Smooth muscle cell (in vitro differentiated cells): ENCODE data around the gene CHAC1. TPM values are rescaled to one million over a fixed set of nuclear protein-coding genes. Genes with fewer than 3 reads are reported as not detected.

ENCODE experiments used
- DNase-seq: peaks from one replicate; lab custom pipeline; 2025; ENCODE audit not compliant: unreplicated experiment; lab: John Stamatoyannopoulos, UW
- H2AFZ ChIP-seq: fragments of 200-600 bp; sonication (generic); 2 replicates; pipeline ENCODE4 v1.6.0; 2016; ENCODE audit warnings: antibody characterized with exemption, low read depth, mild to moderate bottlenecking
- H3F3A ChIP-seq: fragments of 200-600 bp; sonication (generic); 2 replicates; pipeline ENCODE4 v1.6.0; 2017; ENCODE audit warnings: antibody characterized with exemption, low read depth
- H3K27ac ChIP-seq: fragments of 200-600 bp; sonication (generic); 2 replicates; pipeline ENCODE4 v1.5.1; 2016; ENCODE audit warnings: low read depth, mild to moderate bottlenecking
- H3K27me3 ChIP-seq: fragments of 200-600 bp; sonication (generic); 2 replicates; pipeline ENCODE4 v1.6.1; 2016; ENCODE audit warnings: low read depth, mild to moderate bottlenecking
- H3K36me3 ChIP-seq: fragments of 200-600 bp; sonication (generic); 2 replicates; pipeline ENCODE4 v1.5.1; 2016; ENCODE audit warnings: low read depth
- H3K4me1 ChIP-seq: fragments of 200-600 bp; sonication (generic); 2 replicates; pipeline ENCODE4 v1.5.1; 2016; ENCODE audit warnings: low read depth
- H3K4me2 ChIP-seq: fragments of 200-600 bp; sonication (generic); 2 replicates; pipeline ENCODE4 v1.6.0; 2016; ENCODE audit warnings: mild to moderate bottlenecking
- H3K4me3 ChIP-seq: fragments of 200-600 bp; sonication (generic); 2 replicates; pipeline ENCODE4 v1.5.1; 2016; ENCODE audit warnings: mild to moderate bottlenecking
- H3K79me2 ChIP-seq: fragments of 200-600 bp; sonication (generic); 2 replicates; pipeline ENCODE4 v1.6.0; 2016; ENCODE audit warnings: low read depth, mild to moderate bottlenecking
- H3K9ac ChIP-seq: fragments of 200-600 bp; sonication (generic); 2 replicates; pipeline ENCODE4 v1.6.0; 2016; ENCODE audit warnings: low read depth
- H3K9me3 ChIP-seq: fragments of 200-600 bp; sonication (generic); replicated peaks from 2 replicates; pipeline ENCODE4 v1.5.1; 2016; ENCODE audit warnings: low read depth
- H4K20me1 ChIP-seq: fragments of 200-600 bp; sonication (generic); 2 replicates; pipeline ENCODE4 v1.6.0; 2016; ENCODE audit warnings: low read depth
- WGBS: methylation state at CpG from one replicate; pipeline ENCODE4 v1.1.7; 2016; ENCODE audit warnings: low lambda C conversion rate; 5-methylcytosine and 5-hydroxymethylcytosine counted together
- polyA plus RNA-seq: library from polyadenylated mRNA; unstranded; fragments of >200 nt; fragmentation: Nextera tagmentation; extraction: Ambion mirVana; gene quantifications from 2 replicates; pipeline ENCODE4 v1.2.1, GENCODE V29; 2016
- small RNA-seq: library from RNA; depleted of rRNA; stranded (forward); fragments of <200 nt; gene quantifications from one replicate; pipeline ENCODE3, GENCODE V24; 2014
- total RNA-seq: library from RNA; depleted of rRNA; stranded (reverse); fragments of >200 nt; gene quantifications from 2 replicates; pipeline ENCODE4 v1.2.3, GENCODE V29; 2014
- TF ChIP-seq, protein P1 (sequence below): fragments of 200-600 bp; sonication (generic); IDR thresholded peaks from 2 replicates; pipeline ENCODE4 v1.5.1; 2017; ENCODE audit warnings: borderline replicate concordance, mild to moderate bottlenecking, antibody characterized with exemption; ENCODE audit not compliant: insufficient read depth, poor library complexity, severe bottlenecking

The CHAC1 gene
- total and polyA plus RNA-seq, 2 experiments from 2014 or later: 29.6 to 31.5 TPM

DNA sequence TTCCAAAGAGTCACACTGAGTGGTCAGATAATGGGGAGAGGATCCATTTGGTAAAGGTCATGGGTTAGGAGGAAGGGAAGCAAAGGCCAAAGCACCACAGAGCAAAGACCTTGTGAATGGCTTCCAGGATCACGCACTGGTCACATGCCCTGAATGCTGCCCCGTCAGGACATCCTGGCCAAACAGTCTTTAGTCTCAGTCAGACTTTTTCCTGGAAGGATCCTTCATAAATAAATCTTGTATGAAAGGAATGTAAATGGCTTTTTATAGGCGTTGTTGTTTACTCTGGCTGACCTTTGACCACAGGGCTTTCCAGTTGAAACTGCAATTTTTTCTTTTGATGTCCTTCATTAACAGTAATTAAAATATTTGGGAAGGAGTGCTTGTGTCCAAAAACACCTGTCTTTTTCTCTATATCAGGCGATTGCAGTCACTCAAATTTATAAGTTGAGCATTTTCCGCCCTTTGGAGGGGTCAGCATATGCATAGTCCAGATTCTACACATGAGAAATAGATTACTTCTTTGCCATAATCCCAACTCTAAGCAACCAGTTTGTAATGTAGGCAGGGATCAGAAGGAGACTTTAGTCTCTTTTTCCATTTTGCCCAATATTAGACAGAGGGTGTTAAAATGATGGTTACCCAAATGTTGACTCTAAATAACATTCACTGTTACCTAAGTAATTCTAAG, 48.4 kb downstream of the CHAC1 start:
- H3K27ac ChIP-seq: no peak overlapping the region

DNA sequence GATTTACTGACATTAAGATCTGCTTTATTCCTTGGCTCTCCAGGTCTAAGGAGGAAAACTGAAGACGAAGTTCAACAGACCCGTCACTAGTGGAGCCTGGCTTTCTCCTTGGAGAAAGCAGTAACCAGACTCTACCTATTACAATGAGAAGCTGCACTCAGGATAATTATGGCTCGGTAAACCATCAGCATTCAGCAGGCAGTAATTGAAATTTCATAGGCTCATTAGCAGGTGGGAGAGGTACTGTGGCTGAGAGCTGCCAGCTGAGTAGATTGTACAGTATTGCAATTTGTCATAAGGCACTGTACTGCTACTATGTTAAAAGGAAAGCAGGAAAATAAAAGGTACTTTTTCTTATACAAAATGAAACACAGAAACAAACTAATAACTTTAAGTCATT, 51.2 kb downstream of the CHAC1 start:
- peaks cover 25% of the 10 kb centered on the region for H4K20me1 ChIP-seq
- H3K4me1 ChIP-seq: no peaks in the 10 kb centered on the region
- H3K9ac ChIP-seq: no peak overlapping the region
- H2AFZ ChIP-seq: no peak overlapping the region
- no peaks in the 10 kb centered on the region for H3K79me2 ChIP-seq
- H3K9me3 ChIP-seq: no peaks in the 10 kb centered on the region
- H3K27me3 ChIP-seq: no peaks in the 10 kb centered on the region
- H3F3A ChIP-seq: peaks cover 4% of the 10 kb centered on the region
- no peak overlapping the region for H3K4me3 ChIP-seq
- TF ChIP-seq, protein P1, sequence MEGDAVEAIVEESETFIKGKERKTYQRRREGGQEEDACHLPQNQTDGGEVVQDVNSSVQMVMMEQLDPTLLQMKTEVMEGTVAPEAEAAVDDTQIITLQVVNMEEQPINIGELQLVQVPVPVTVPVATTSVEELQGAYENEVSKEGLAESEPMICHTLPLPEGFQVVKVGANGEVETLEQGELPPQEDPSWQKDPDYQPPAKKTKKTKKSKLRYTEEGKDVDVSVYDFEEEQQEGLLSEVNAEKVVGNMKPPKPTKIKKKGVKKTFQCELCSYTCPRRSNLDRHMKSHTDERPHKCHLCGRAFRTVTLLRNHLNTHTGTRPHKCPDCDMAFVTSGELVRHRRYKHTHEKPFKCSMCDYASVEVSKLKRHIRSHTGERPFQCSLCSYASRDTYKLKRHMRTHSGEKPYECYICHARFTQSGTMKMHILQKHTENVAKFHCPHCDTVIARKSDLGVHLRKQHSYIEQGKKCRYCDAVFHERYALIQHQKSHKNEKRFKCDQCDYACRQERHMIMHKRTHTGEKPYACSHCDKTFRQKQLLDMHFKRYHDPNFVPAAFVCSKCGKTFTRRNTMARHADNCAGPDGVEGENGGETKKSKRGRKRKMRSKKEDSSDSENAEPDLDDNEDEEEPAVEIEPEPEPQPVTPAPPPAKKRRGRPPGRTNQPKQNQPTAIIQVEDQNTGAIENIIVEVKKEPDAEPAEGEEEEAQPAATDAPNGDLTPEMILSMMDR: no peak
- no peak overlapping the region for H3K27ac ChIP-seq
- H3K36me3 ChIP-seq: peaks cover 4% of the 10 kb centered on the region
- no peak for DNase-seq
- no peak overlapping the region for H3K4me2 ChIP-seq
- 86% methylated on average over 3 of the region's 3 CpGs for WGBS

More for the DNA sequence above, 48.4 kb downstream of the CHAC1 start:
- Histone ChIP-seq H3K27me3 (no peaks in the 10 kb centered on the region), H3K9ac (no peak overlapping the region), H3K4me2 (no peak overlapping the region), H3K36me3 (peaks cover 6% of the 10 kb centered on the region), H3K9me3 (no peaks in the 10 kb centered on the region), H3K4me1 (no peaks in the 10 kb centered on the region), H3F3A (peaks cover 4% of the 10 kb centered on the region), H2AFZ (no peak overlapping the region), H3K4me3 (no peak overlapping the region), H3K79me2 (no peaks in the 10 kb centered on the region), H4K20me1 (peaks cover 21% of the 10 kb centered on the region)
- TF ChIP-seq, protein P1: no peak
- WGBS: 75% methylated on average over 5 of the region's 5 CpGs
- no peak for DNase-seq

Small RNA genes lying within 50 kb of the gene (small RNA-seq; reads per million reads assigned to genes)
- not detected for gene ISCA1P4

Other genes starting within 250 kb of the CHAC1 start
- 11.0 and 12.8 TPM in 2 replicates for gene RMDN3, start 198.2 kb upstream of the CHAC1 start, total RNA-seq
- gene RMDN3, start 198.2 kb upstream of the CHAC1 start, polyA plus RNA-seq: 20.0 and 25.1 TPM in 2 replicates
- gene GCHFR, start 189.4 kb upstream of the CHAC1 start, total RNA-seq: 9.1 and 12.4 TPM in 2 replicates
- gene GCHFR, start 189.4 kb upstream of the CHAC1 start, polyA plus RNA-seq: 8.9 and 19.0 TPM in 2 replicates
- gene C15orf62, start 183.5 kb upstream of the CHAC1 start, total RNA-seq: 0.09 and 0.63 TPM in 2 replicates
- gene C15orf62, start 183.5 kb upstream of the CHAC1 start, polyA plus RNA-seq: 0.35 and 0.74 TPM in 2 replicates
- 16.5 and 18.1 TPM in 2 replicates for gene ZFYVE19, start 146.4 kb upstream of the CHAC1 start, total RNA-seq
- gene ZFYVE19, start 146.4 kb upstream of the CHAC1 start, polyA plus RNA-seq: 30.1 and 31.9 TPM in 2 replicates
- gene DNAJC17, start 146.0 kb upstream of the CHAC1 start, total RNA-seq: 23.7 and 25.0 TPM in 2 replicates
- gene DNAJC17, start 146.0 kb upstream of the CHAC1 start, polyA plus RNA-seq: 33.6 and 35.3 TPM in 2 replicates
- not detected in 2 replicates for gene PPP1R14D, start 124.8 kb upstream of the CHAC1 start, total RNA-seq
- not detected in 2 replicates for gene PPP1R14D, start 124.8 kb upstream of the CHAC1 start, polyA plus RNA-seq
- gene SPINT1, start 109.4 kb upstream of the CHAC1 start, total RNA-seq: 47.0 and 76.5 TPM in 2 replicates
- gene SPINT1, start 109.4 kb upstream of the CHAC1 start, polyA plus RNA-seq: 50.2 and 140 TPM in 2 replicates
- 2.9 and 3.3 TPM in 2 replicates for gene RHOV, start 79.2 kb upstream of the CHAC1 start, total RNA-seq
- gene RHOV, start 79.2 kb upstream of the CHAC1 start, polyA plus RNA-seq: 3.0 and 10.3 TPM in 2 replicates
- gene VPS18, start 59.0 kb upstream of the CHAC1 start, total RNA-seq: 14.2 and 15.4 TPM in 2 replicates
- 17.2 and 24.4 TPM in 2 replicates for gene VPS18, start 59.0 kb upstream of the CHAC1 start, polyA plus RNA-seq
- gene DLL4, start 24.1 kb upstream of the CHAC1 start, total RNA-seq: 0.04 TPM in 1 of 2 replicates, not detected in the other
- 0.37 TPM in 1 of 2 replicates, not detected in the other for gene DLL4, start 24.1 kb upstream of the CHAC1 start, polyA plus RNA-seq
- gene INO80, start 162.8 kb downstream of the CHAC1 start, total RNA-seq: 8.3 and 21.7 TPM in 2 replicates
- gene INO80, start 162.8 kb downstream of the CHAC1 start, polyA plus RNA-seq: 3.1 and 4.4 TPM in 2 replicates